GM12878 (cell line): ENCODE results near the gene PPP1CC.

Source experiments
- CREM ChIP-seq: IDR thresholded peaks from 2 replicates; pipeline ENCODE4 v1.6.1; 2014; ENCODE audit warnings: antibody characterized with exemption, low read depth
- CTCF ChIP-seq, 3 experiments: IDR thresholded peaks in 2 of 3; conservative IDR thresholded peaks in 1 of 3; 2 replicates each; pipeline ENCODE4 v1.5.1; 2011; ENCODE audit warnings: low read depth in 3 of 3, low read length in 3 of 3, mild to moderate bottlenecking in 3 of 3, control low read depth in 2 of 3, moderate library complexity in 2 of 3, inconsistent platforms in 1 of 3, mixed read lengths in 1 of 3; ENCODE audit not compliant: control insufficient read depth in 2 of 3, insufficient read depth in 1 of 3; ENCODE audit errors: extremely low read depth in 1 of 3
- EP300 ChIP-seq, 2 experiments: fragments of 150-350 bp in 1 of 2; IDR thresholded peaks; 2 replicates each; pipeline ENCODE4 v1.6.1; 2011 to 2012; ENCODE audit warnings: low read depth in 2 of 2, low read length in 2 of 2, borderline replicate concordance in 1 of 2, improper control_type of control experiment in 1 of 2, inconsistent platforms in 1 of 2; ENCODE audit not compliant: control insufficient read depth in 1 of 2
- HDAC6 ChIP-seq: fragments of 200-600 bp; sonication (generic); IDR thresholded peaks from one replicate; pipeline ENCODE4 v1.8.0; 2017; ENCODE audit warnings: antibody characterized with exemption; ENCODE audit not compliant: unreplicated experiment
- MYC ChIP-seq: IDR thresholded peaks from 2 replicates; pipeline ENCODE4 v1.6.1; 2011; ENCODE audit warnings: mild to moderate bottlenecking, low read length, moderate library complexity, inconsistent platforms; ENCODE audit not compliant: insufficient read depth, insufficient replicate concordance, insufficient read length, severe bottlenecking
- POLR2A ChIP-seq: IDR thresholded peaks from 2 replicates; pipeline ENCODE4 v1.6.1; 2011; ENCODE audit warnings: low read depth, mild to moderate bottlenecking, low read length
- SIX5 ChIP-seq: IDR thresholded peaks from 2 replicates; pipeline ENCODE4 v1.6.1; 2011; ENCODE audit warnings: mild to moderate bottlenecking, low read depth, low read length, moderate library complexity; ENCODE audit not compliant: severe bottlenecking
- SMAD1 ChIP-seq: fragments of 450-650 bp; IDR thresholded peaks from 2 replicates; pipeline ENCODE4 v1.6.1; 2018; ENCODE audit warnings: mild to moderate bottlenecking, low read depth; ENCODE audit not compliant: partially characterized antibody
- SREBF2 ChIP-seq: IDR thresholded peaks from 2 replicates; pipeline ENCODE4 v1.6.1; 2012; ENCODE audit warnings: mild to moderate bottlenecking, low read length
- YY1 ChIP-seq: IDR thresholded peaks from 2 replicates; pipeline ENCODE4 v1.6.1; 2011; ENCODE audit warnings: low read depth, mild to moderate bottlenecking, low read length
- TF ChIP-seq, protein P1 (sequence below): fragments of 450-650 bp; formaldehyde crosslinking; IDR thresholded peaks from 2 replicates; pipeline ENCODE4 v1.5.0; 2022; ENCODE audit warnings: mild to moderate bottlenecking, missing genetic modification characterization
- TF ChIP-seq, protein P2 (sequence below): fragments of 450-650 bp; IDR thresholded peaks from 2 replicates; pipeline ENCODE4 v1.6.1; 2017; ENCODE audit warnings: mild to moderate bottlenecking

DNA sequence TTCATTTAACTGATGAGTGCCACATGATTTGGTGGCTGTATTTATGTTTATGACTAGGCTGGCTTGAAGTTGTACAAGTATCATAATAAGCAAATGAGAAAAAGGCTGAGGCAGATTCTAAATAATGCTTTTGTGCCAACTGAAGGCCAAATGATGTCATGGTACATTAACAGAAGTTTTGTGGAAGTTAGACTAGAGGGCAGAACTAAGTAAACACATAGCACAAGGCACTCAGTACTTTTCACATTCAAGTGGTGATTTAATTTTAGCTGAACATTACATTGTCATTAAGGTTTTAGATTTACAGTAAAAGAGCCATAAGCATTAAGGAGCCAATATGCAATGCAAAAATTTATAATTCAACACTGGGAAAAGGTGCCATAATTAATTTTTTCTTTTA is 21.1 kb downstream of the PPP1CC start:
- no peak for TF ChIP-seq POLR2A
- TF ChIP-seq CREM: no peak
- TF ChIP-seq, protein P1, sequence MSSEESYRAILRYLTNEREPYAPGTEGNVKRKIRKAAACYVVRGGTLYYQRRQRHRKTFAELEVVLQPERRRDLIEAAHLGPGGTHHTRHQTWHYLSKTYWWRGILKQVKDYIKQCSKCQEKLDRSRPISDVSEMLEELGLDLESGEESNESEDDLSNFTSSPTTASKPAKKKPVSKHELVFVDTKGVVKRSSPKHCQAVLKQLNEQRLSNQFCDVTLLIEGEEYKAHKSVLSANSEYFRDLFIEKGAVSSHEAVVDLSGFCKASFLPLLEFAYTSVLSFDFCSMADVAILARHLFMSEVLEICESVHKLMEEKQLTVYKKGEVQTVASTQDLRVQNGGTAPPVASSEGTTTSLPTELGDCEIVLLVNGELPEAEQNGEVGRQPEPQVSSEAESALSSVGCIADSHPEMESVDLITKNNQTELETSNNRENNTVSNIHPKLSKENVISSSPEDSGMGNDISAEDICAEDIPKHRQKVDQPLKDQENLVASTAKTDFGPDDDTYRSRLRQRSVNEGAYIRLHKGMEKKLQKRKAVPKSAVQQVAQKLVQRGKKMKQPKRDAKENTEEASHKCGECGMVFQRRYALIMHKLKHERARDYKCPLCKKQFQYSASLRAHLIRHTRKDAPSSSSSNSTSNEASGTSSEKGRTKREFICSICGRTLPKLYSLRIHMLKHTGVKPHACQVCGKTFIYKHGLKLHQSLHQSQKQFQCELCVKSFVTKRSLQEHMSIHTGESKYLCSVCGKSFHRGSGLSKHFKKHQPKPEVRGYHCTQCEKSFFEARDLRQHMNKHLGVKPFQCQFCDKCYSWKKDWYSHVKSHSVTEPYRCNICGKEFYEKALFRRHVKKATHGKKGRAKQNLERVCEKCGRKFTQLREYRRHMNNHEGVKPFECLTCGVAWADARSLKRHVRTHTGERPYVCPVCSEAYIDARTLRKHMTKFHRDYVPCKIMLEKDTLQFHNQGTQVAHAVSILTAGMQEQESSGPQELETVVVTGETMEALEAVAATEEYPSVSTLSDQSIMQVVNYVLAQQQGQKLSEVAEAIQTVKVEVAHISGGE: no peak
- TF ChIP-seq CTCF (IDR thresholded peaks at IDR 0.05 in 2 of 3, conservative IDR thresholded peaks at IDR 0.05 in 1 of 3; ENCODE audit: control insufficient read depth in 2 of 3, extremely low read depth in 1 of 3, insufficient read depth in 1 of 3, low read depth in 3 of 3, low read length in 3 of 3): no peak
- TF ChIP-seq SIX5: no peak
- TF ChIP-seq MYC: no peak
- TF ChIP-seq HDAC6: no peak
- no peak for TF ChIP-seq SMAD1
- TF ChIP-seq EP300 (IDR thresholded peaks at IDR 0.05; ENCODE audit: borderline replicate concordance in 1 of 2, control insufficient read depth in 1 of 2, low read depth in 2 of 2, low read length in 2 of 2): no peak
- TF ChIP-seq YY1: no peak
- TF ChIP-seq SREBF2: no peak
- TF ChIP-seq, protein P2, sequence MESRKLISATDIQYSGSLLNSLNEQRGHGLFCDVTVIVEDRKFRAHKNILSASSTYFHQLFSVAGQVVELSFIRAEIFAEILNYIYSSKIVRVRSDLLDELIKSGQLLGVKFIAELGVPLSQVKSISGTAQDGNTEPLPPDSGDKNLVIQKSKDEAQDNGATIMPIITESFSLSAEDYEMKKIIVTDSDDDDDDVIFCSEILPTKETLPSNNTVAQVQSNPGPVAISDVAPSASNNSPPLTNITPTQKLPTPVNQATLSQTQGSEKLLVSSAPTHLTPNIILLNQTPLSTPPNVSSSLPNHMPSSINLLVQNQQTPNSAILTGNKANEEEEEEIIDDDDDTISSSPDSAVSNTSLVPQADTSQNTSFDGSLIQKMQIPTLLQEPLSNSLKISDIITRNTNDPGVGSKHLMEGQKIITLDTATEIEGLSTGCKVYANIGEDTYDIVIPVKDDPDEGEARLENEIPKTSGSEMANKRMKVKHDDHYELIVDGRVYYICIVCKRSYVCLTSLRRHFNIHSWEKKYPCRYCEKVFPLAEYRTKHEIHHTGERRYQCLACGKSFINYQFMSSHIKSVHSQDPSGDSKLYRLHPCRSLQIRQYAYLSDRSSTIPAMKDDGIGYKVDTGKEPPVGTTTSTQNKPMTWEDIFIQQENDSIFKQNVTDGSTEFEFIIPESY: no peak
